Common myeloid progenitor, CD34-positive (primary cell): ENCODE measurements around the gene NOA1.
"Not testable (repeated sequence)": the region's sequence is repeated elsewhere in the genome, so short reads cannot be mapped to it uniquely, and the experiment has no call there.

Experiments used
- CTCF ChIA-PET: fragments of 350-600 bp; sonication (Branson Sonifier 250); formaldehyde crosslinking; loops from one replicate; lab custom pipeline; 2021; ENCODE audit warnings: antibody characterized with exemption; lab: Charles Lee
- POLR2A ChIA-PET: fragments of 350-600 bp; sonication (Branson Sonifier 250); formaldehyde crosslinking; loops from one replicate; lab custom pipeline; 2021; ENCODE audit warnings: antibody characterized with exemption; lab: Charles Lee
- DNase-seq, 3 donors: peaks; one replicate each; pipeline versions ENCODE4 v3.0.0 to v3.0.0-alpha.2; 2013
- H3K27ac ChIP-seq, 2 experiments: 1 replicate in 1 of 2; 2 replicates in 1 of 2; pipeline ENCODE4 v1.7.0; 2013; ENCODE audit warnings: inconsistent platforms in 2 of 2, low read length in 2 of 2, mild to moderate bottlenecking in 2 of 2, low read depth in 1 of 2, moderate library complexity in 1 of 2; ENCODE audit not compliant: severe bottlenecking in 2 of 2, insufficient read depth in 1 of 2, poor library complexity in 1 of 2
- H3K27me3 ChIP-seq, 5 experiments: replicated peaks in 2 of 5; 1 replicate in 3 of 5; 2 replicates in 2 of 5; pipeline versions ENCODE4 v1.6.1 to v1.7.0; 2013; ENCODE audit warnings: low read length in 4 of 5, mild to moderate bottlenecking in 2 of 5, moderate library complexity in 2 of 5, inconsistent platforms in 1 of 5; ENCODE audit not compliant: insufficient read depth in 5 of 5, control insufficient read depth in 4 of 5
- H3K36me3 ChIP-seq, 4 experiments: 1 replicate in 2 of 4; 2 replicates in 2 of 4; pipeline versions ENCODE4 v1.6.1 to v1.7.0; 2013; ENCODE audit warnings: low read length in 3 of 4, control low read depth in 1 of 4, mild to moderate bottlenecking in 1 of 4; ENCODE audit not compliant: control insufficient read depth in 4 of 4, insufficient read depth in 4 of 4
- H3K4me1 ChIP-seq, 4 experiments: 1 replicate in 3 of 4; 2 replicates in 1 of 4; pipeline versions ENCODE4 v1.6.1 to v1.7.1; 2013; ENCODE audit warnings: low read length in 3 of 4, mild to moderate bottlenecking in 3 of 4, control low read depth in 1 of 4, inconsistent platforms in 1 of 4, moderate library complexity in 1 of 4; ENCODE audit not compliant: control insufficient read depth in 4 of 4, insufficient read depth in 4 of 4; ENCODE audit errors: control extremely low read depth in 1 of 4
- H3K4me3 ChIP-seq, 7 experiments: 1 replicate in 4 of 7; 2 replicates in 3 of 7; pipeline versions ENCODE4 v1.5.1 to v1.7.0; 2013; ENCODE audit warnings: mild to moderate bottlenecking in 7 of 7, low read length in 6 of 7, moderate library complexity in 6 of 7, inconsistent platforms in 2 of 7, low read depth in 2 of 7, control low read depth in 1 of 7; ENCODE audit not compliant: insufficient read depth in 4 of 7, control insufficient read depth in 1 of 7; ENCODE audit errors: extremely low read depth in 1 of 7
- H3K9me3 ChIP-seq, 5 experiments: 1 replicate in 4 of 5; 2 replicates in 1 of 5; pipeline versions ENCODE4 v1.6.1 to v1.7.1; 2013; ENCODE audit warnings: low read length in 4 of 5, mild to moderate bottlenecking in 2 of 5, inconsistent platforms in 1 of 5, low read depth in 1 of 5, moderate library complexity in 1 of 5; ENCODE audit not compliant: control insufficient read depth in 4 of 5, insufficient read depth in 2 of 5; ENCODE audit errors: control extremely low read depth in 1 of 5
- WGBS: methylation state at CpG from one replicate; pipeline ENCODE4 v1.1.5; 2013; ENCODE audit not compliant: insufficient coverage; 5-methylcytosine and 5-hydroxymethylcytosine counted together

Gene NOA1

DNA sequence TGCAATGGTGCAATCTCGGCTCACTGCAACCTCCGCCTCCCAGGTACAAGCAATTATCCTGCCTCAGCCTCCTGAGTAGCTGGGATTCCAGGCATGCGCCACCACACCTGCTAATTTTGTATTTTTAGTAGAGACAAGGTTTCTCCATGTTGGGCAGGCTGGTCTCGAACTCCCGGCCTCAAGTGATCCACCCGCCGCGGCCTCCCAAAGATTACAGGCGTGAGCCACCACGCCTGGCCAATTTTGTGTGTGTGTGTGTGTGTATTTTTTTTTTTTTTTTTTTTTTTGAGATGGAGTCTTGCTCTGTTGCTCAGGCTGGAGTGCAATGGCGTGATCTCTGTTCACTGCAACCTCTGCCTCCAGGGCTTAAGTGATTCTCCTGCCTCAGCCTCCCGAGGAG is 62.4 kb downstream of the NOA1 start:
- Histone ChIP-seq H3K4me1 (peaks cover 14 to 32% (median 21%) of the 10 kb centered on the region in 4 experiments), H3K36me3 (peaks cover 12 to 61% (median 26%) of the 10 kb centered on the region in 4 experiments)
- CTCF ChIA-PET: interaction anchor here (1.1 kb wide), 2 partner anchors 48 to 63 kb away, joined by 3 read pairs; partner anchors contain the start of gene POLR2B
- H3K27me3 ChIP-seq, DNase-seq, POLR2A ChIA-PET, H3K27ac ChIP-seq, H3K4me3 ChIP-seq, H3K9me3 ChIP-seq: not testable (repeated sequence)
- 92% methylated on average over 7 of the region's 12 CpGs for WGBS

DNA sequence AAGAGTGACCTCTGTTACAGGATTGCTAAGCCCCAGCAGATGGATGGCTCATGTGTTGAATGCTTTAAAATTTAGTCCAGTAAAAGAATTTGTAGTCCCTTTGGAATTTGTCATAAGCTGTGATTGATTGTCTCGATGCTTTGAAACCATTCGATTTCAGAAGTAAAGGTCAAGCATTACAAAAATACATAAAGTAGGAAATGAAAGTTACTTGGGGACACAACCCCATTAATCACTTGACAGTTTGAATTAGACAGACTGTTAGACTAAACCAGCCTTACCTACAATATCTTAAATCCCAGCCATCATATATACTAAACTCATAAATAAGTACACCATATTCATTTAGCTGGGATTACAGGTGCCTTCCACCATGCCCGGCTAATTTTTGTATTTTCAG is 63.1 kb downstream of the NOA1 start:
- peaks cover 9 to 55% (median 25%) of the 10 kb centered on the region in 4 experiments for H3K36me3 ChIP-seq
- H3K9me3 ChIP-seq: no peaks in the 10 kb centered on the region
- ChIA-PET CTCF (interaction anchor here (1.1 kb wide), 2 partner anchors 47 to 64 kb away, joined by 3 read pairs; partner anchors contain the start of gene POLR2B), POLR2A (no interaction called here)
- H3K4me1 ChIP-seq: peaks cover 18 to 36% (median 24%) of the 10 kb centered on the region in 4 experiments
- 100% methylated on average over 1 of the region's 3 CpGs for whole genome bisulfite sequencing
- no peaks in the 10 kb centered on the region for H3K27me3 ChIP-seq
- H3K4me3 ChIP-seq: no peak overlapping the region
- no peak overlapping the region for H3K27ac ChIP-seq
- no peak for DNase-seq
